ENCODE results near the gene ARSJ.

Gene ARSJ

GRCh38 chr4:113888006-113888405, 91.4 kb downstream of the ARSJ start:
- DNase-seq, result no peak

- no peak for DNase-seq
Measured at GRCh38 chr4:113885291-113885690, 94.2 kb downstream of the ARSJ start.

- DNase-seq, result no peak
Measured at GRCh38 chr4:113884655-113885054, 94.8 kb downstream of the ARSJ start.

GRCh38 chr4:113882668-113883067, 96.8 kb downstream of the ARSJ start:
- no peak for DNase-seq

- no peak for DNase-seq
Measured at GRCh38 chr4:113881256-113881655, 98.2 kb downstream of the ARSJ start.

- no peak for DNase-seq
Measured at GRCh38 chr4:113880240-113881028, 99.0 kb downstream of the ARSJ start.

GRCh38 chr4:113878668-113879067, 100.8 kb downstream of the ARSJ start:
- DNase-seq, result no peak

- no peak for DNase-seq
Measured at GRCh38 chr4:113874480-113874879, 105.0 kb downstream of the ARSJ start.

GRCh38 chr4:113873508-113873907, 105.9 kb downstream of the ARSJ start:
- DNase-seq, result no peak

- DNase-seq, result no peak
Measured at GRCh38 chr4:113872426-113873260, 106.8 kb downstream of the ARSJ start.

- DNase-seq, result no peak
Measured at GRCh38 chr4:113871080-113871479, 108.4 kb downstream of the ARSJ start.

- DNase-seq, result peak; percentile 54
Measured at GRCh38 chr4:113869743-113870375, 109.6 kb downstream of the ARSJ start.

- DNase-seq, result no peak
Measured at GRCh38 chr4:113866611-113867010, 112.8 kb downstream of the ARSJ start.

- no peak for DNase-seq
Measured at GRCh38 chr4:113858924-113859323, 120.5 kb downstream of the ARSJ start.

- DNase-seq, result no peak
Measured at GRCh38 chr4:113851816-113852215, 127.6 kb downstream of the ARSJ start.

Data from stimulated activated CD8-positive, alpha-beta memory T cell treated with anti-CD3 and anti-CD28 coated beads, Interleukin-4, amount 100 ng/mL, for 48 hours (primary cell).